Measurements from ENCODE around the gene ABTB1. TPM values are rescaled to one million over a fixed set of nuclear protein-coding genes. Genes with fewer than 3 reads are reported as not detected.

The ABTB1 gene
- 10 to 100 TPM; 17.6 to 91.9 (median 51.3) TPM for total RNA-seq

DNA sequence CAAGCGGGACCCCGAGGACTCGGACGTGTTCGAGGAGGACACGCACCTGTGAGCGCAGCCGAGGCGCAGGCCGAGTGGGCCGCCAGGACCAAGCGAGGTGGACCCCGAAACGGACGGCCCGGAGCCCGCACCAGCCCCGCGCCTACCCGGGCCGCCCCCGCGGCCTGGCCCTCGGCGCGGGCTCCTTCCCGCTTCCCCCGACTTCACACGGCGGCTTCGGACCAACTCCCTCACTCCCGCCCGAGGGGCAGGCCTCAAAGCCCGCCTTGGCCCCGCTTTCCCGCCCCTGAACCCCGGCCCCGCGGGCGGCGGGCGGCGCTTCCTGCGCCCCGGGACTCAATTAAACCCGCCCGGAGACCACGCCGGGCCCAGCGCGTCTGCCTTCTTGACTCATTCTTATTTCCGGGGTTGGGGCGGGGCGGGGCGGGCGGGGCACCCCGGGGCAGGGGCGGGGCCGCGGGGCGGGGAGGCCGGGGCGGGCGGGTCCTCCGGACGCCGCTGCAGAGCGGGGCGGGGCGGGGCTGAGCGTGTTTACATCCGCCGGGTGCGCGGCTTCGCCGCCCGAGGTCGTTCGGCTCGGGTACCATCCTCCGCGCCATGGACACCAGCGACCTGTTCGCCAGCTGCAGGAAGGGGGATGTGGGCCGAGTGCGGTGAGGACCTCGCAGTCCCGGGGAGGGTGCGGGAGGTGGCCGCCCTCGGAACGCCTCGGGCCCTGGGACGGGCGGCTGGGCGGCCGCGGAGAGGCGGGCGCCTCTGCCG, at the start of gene ABTB1:
ABTB1 (plus strand) TSS at position 524 of the 762 bp plus-strand sequence; CDS start at position 598, 74 bp downstream.
- TF ChIP-seq, protein P1, sequence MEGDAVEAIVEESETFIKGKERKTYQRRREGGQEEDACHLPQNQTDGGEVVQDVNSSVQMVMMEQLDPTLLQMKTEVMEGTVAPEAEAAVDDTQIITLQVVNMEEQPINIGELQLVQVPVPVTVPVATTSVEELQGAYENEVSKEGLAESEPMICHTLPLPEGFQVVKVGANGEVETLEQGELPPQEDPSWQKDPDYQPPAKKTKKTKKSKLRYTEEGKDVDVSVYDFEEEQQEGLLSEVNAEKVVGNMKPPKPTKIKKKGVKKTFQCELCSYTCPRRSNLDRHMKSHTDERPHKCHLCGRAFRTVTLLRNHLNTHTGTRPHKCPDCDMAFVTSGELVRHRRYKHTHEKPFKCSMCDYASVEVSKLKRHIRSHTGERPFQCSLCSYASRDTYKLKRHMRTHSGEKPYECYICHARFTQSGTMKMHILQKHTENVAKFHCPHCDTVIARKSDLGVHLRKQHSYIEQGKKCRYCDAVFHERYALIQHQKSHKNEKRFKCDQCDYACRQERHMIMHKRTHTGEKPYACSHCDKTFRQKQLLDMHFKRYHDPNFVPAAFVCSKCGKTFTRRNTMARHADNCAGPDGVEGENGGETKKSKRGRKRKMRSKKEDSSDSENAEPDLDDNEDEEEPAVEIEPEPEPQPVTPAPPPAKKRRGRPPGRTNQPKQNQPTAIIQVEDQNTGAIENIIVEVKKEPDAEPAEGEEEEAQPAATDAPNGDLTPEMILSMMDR (IDR thresholded peaks at IDR 0.05; ENCODE audit: low read depth), result no peak

DNA sequence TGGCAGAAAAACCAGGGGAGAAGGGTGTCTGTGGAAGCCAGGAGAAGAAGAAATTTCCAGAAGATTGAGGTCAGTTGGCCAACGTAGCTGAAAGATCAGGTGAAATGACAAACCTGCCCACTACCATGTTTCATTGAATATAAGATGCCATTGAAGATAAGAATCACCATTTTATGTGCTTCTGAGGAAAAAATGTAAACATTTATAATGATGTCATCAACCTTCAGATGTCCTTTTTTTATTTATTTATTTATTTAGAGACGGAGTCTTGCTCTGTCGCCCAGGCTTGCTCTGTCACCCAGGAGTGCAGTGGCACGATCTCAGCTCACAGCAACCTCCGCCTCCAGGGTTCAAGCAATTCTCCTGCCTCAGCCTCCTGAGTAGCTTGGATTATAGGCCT, 48.7 kb upstream of the ABTB1 start:
- TF ChIP-seq, protein P1 (IDR thresholded peaks at IDR 0.05; ENCODE audit: low read depth), result no peak

DNA sequence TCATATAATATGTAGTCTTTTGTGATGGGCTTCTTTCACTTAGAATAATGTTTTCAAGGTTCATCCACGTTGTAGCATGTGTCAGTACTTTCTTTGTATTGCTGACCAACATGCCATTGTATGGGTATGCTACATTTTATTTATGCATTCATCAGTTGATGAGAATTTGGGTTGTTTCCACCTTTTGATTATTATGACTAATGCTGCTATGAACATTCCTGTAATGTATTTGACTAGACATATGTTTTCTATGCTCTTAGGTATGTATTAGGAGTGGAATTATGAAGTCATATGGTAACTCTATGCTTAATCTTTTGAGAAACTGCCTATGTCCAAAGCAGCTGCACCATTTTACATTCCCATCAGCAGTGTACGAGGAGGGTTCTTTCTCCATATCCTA, 46.9 kb upstream of the ABTB1 start:
- TF ChIP-seq, protein P1 (IDR thresholded peaks at IDR 0.05; ENCODE audit: low read depth), result no peak

DNA sequence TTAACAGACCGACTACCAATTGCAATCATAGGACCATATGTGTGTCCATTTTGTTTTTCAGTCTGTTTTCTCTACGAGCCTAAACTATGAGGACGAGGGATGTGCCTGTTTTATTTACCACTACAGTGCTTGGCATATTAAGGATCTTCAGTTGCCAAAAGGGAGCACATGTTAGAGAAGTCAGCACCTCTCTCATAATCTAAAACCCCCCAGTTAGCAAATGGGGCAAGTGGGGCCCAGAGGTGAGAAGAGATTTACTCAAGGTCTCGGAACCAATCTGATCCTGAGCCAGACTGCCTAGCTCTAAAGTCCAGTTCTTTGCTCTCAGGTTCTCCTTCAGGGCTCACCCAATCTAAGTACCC, 44.3 kb upstream of the ABTB1 start:
- TF ChIP-seq, protein P1 (IDR thresholded peaks at IDR 0.05; ENCODE audit: low read depth), result no peak

DNA sequence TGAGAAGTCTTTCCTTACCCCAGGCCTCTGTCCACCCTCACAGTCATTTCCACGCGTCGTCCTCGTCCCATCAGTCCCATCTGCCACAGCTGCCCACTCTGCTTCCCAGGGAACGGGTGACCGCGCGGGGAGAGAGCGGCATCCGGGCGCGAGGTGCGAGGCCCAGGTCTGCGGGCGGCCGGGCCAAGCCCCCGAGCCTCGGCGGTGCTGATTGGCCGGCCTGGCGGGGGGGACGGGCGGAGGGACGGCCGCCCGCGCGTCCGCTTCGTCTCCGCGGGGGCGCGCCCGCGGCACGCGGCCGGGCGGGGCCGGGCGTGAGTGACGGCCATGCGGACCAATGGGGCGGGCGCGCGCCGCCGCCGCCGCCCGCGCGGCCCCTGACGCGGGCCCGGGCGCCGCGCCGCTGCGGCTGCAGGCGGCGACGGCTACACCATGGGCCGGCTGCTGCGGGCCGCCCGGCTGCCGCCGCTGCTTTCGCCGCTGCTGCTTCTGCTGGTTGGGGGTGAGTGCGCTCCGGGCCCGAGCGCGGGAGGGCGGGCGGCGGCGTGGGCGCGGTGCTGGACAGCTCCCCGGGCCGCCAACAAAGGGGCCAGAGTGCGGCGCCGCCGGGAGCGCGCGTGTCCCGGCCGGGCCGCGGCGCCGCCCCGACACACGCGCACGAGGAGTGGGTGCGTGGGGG, 43.8 kb upstream of the ABTB1 start, which contains the start of gene PODXL2:
PODXL2 (plus strand) TSS at position 398 of the 679 bp plus-strand sequence; CDS start at position 433, 35 bp downstream.
- TF ChIP-seq, protein P1 (IDR thresholded peaks at IDR 0.05; ENCODE audit: low read depth), result no peak

DNA sequence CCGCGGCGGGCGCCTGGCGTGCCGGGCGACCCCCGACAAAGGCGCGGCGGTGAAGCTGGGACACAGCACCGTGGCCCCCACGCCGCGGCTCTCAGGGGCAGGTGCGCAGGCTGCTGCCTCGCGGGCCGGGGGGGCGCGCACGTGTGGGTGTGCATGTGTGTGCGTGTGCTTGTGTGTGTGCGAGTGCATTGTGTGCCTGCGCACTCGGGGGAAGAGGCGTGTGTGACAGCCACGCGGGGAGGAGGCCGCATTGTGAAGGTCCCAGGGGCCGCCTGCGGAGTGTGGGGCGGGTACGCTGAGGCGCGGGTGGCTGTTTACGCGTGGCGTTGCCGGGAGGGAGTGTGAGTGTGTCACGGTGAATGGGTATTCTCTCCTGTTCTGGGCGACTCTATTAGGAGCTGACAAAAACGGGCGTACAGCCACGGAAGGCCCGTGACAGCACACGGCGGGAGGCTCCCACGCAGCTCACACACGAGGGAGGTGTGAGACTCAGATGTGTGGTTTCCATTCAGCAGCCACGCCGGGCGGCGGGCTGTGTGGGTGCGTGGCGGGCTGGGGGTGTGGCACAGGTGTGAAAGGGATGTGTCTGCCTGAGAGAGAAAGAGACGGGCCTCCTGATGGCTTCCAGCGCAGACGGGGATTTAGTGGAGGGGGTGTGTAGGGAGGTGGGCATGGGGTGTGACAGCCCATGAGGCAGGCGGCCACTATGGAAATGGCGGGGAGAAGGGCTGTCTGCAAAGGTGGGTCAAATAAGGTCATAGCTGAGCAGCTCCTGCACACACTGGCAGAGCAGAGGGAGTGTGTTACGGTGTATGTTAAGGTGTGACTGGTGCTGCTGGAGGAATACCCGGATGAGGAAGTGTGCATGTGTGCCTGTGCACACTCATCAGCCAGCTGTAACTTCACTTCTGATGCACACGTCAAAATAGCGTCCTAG, 43.0 kb upstream of the ABTB1 start:
- TF ChIP-seq, protein P1 (IDR thresholded peaks at IDR 0.05; ENCODE audit: low read depth), result no peak
